Measurements from ENCODE around the gene GRWD1. TPM values are rescaled to one million over a fixed set of nuclear protein-coding genes. Genes with fewer than 3 reads are reported as not detected.

Gene GRWD1
- total and polyA plus RNA-seq, 2 of the 13 experiments (the other 11 are each of a cell fraction or from before 2014, with no cell fraction given) = 10.8 to 46.6 TPM

- no peak for TF ChIP-seq HNF1B (CRISPR knock-in tag; IDR thresholded peaks at IDR 0.05)
- TF ChIP-seq HNRNPUL1 (IDR thresholded peaks at IDR 0.05; ENCODE audit: low read depth, low read length) = no peak
- no peak for TF ChIP-seq ZNF253 (CRISPR knock-in tag; IDR thresholded peaks at IDR 0.05; ENCODE audit: borderline replicate concordance)
- TF ChIP-seq REXO4 (CRISPR knock-in tag; IDR thresholded peaks at IDR 0.05; ENCODE audit: borderline replicate concordance) = no peak
- TF ChIP-seq RFX5 (IDR thresholded peaks at IDR 0.05; ENCODE audit: low read depth, low read length) = no peak
- TF ChIP-seq PCBP1 (IDR thresholded peaks at IDR 0.05; ENCODE audit: borderline replicate concordance, low read depth, low read length) = no peak
- TF ChIP-seq NBN (conservative IDR thresholded peaks at IDR 0.05) = no peak
- TF ChIP-seq HCFC1 (IDR thresholded peaks at IDR 0.05; ENCODE audit: low read depth, low read length) = peak; percentile 90
- no peak for TF ChIP-seq ZNF44 (CRISPR knock-in tag; IDR thresholded peaks at IDR 0.05)
- TF ChIP-seq EEA1 (CRISPR knock-in tag; IDR thresholded peaks at IDR 0.05; ENCODE audit: borderline replicate concordance) = no peak
- TF ChIP-seq TMF1 (CRISPR knock-in tag; IDR thresholded peaks at IDR 0.05; ENCODE audit: low read depth) = no peak
- TF ChIP-seq ZBTB44 (CRISPR knock-in tag; IDR thresholded peaks at IDR 0.05) = no peak
- TF ChIP-seq ZNF317 (CRISPR knock-in tag; IDR thresholded peaks at IDR 0.05) = no peak
- no peak for TF ChIP-seq ZNF30 (CRISPR knock-in tag; IDR thresholded peaks at IDR 0.05)
- no peak for TF ChIP-seq ZNF660 (CRISPR knock-in tag; IDR thresholded peaks at IDR 0.05; ENCODE audit: borderline replicate concordance, low read depth)
- no peak for TF ChIP-seq RARG (CRISPR knock-in tag; IDR thresholded peaks at IDR 0.05; ENCODE audit: low read depth)
- no peak for TF ChIP-seq ZNF550 (CRISPR knock-in tag; IDR thresholded peaks at IDR 0.05; ENCODE audit: borderline replicate concordance)
- no peak for TF ChIP-seq MAFK (conservative IDR thresholded peaks at IDR 0.05 in 1 of 2, IDR thresholded peaks at IDR 0.05 in 1 of 2; ENCODE audit: low read length in 2 of 2)
- no peak for TF ChIP-seq ZNF788 (CRISPR knock-in tag; IDR thresholded peaks at IDR 0.05; ENCODE audit: borderline replicate concordance)
- TF ChIP-seq ZNF790 (CRISPR knock-in tag; IDR thresholded peaks at IDR 0.05; ENCODE audit: borderline replicate concordance) = no peak
- TF ChIP-seq ZNF264 (CRISPR knock-in tag; IDR thresholded peaks at IDR 0.05) = no peak
- TF ChIP-seq HBP1 (CRISPR knock-in tag; IDR thresholded peaks at IDR 0.05; ENCODE audit: low read depth) = no peak
- no peak for TF ChIP-seq POLR2G (IDR thresholded peaks at IDR 0.05; ENCODE audit: low read depth, low read length)
- no peak for TF ChIP-seq ZFP82 (CRISPR knock-in tag; IDR thresholded peaks at IDR 0.05; ENCODE audit: borderline replicate concordance)
- TF ChIP-seq ZNF766 (CRISPR knock-in tag; IDR thresholded peaks at IDR 0.05; ENCODE audit: borderline replicate concordance) = no peak
- TF ChIP-seq CREB3 (CRISPR knock-in tag; IDR thresholded peaks at IDR 0.05) = no peak
These were observed 42.2 kb upstream of the GRWD1 start (continued) for GRCh38 chr19:48403606-48404005.

All from HepG2 (cell line).